Activated CD4-positive, alpha-beta T cell treated with anti-CD3 and anti-CD28 coated beads, Interleukin-2, amount 50 U/mL, for 24 hours (primary cell): ENCODE data around the gene TPCN2.
"Not testable (repeated sequence)": the region's sequence is repeated elsewhere in the genome, so short reads cannot be mapped to it uniquely, and the experiment has no call there.

ENCODE experiments used
- DNase-seq, 2 donors: peaks; one replicate each; pipeline ENCODE4 v3.0.0-alpha.2; 2020; ENCODE audit warnings: low read depth in 1 of 2, low spot score in 1 of 2

Gene TPCN2

GRCh38 chr11:69127884-69128283 lies 79.2 kb downstream of the TPCN2 start:
- DNase-seq, result no peak

GRCh38 chr11:69129053-69129452 lies 80.3 kb downstream of the TPCN2 start:
- no peak for DNase-seq

GRCh38 chr11:69129647-69130046 lies 80.9 kb downstream of the TPCN2 start:
- DNase-seq, result no peak

GRCh38 chr11:69130654-69131053 lies 81.9 kb downstream of the TPCN2 start:
- DNase-seq, result no peak

- no peak for DNase-seq
These were observed 82.4 kb downstream of the TPCN2 start for GRCh38 chr11:69131121-69131566.

- no peak for DNase-seq
These were observed 83.0 kb downstream of the TPCN2 start for GRCh38 chr11:69131644-69132300.

- no peak for DNase-seq
These were observed 83.6 kb downstream of the TPCN2 start for GRCh38 chr11:69132301-69132670.

GRCh38 chr11:69133251-69133650 lies 84.5 kb downstream of the TPCN2 start:
- DNase-seq, result no peak

- not testable (repeated sequence) for DNase-seq
These were observed 85.5 kb downstream of the TPCN2 start for GRCh38 chr11:69134182-69134581.

GRCh38 chr11:69134957-69135356 lies 86.2 kb downstream of the TPCN2 start:
- no peak for DNase-seq

GRCh38 chr11:69135420-69136363 lies 87.0 kb downstream of the TPCN2 start:
- no peak for DNase-seq

- no peak for DNase-seq
These were observed 87.7 kb downstream of the TPCN2 start for GRCh38 chr11:69136471-69136870.

GRCh38 chr11:69137151-69137844 lies 88.6 kb downstream of the TPCN2 start:
- no peak for DNase-seq

GRCh38 chr11:69138265-69138664 lies 89.5 kb downstream of the TPCN2 start:
- DNase-seq, result no peak

GRCh38 chr11:69140161-69140560 lies 91.4 kb downstream of the TPCN2 start:
- DNase-seq, result not testable (repeated sequence)

GRCh38 chr11:69140635-69141034 lies 91.9 kb downstream of the TPCN2 start:
- no peak for DNase-seq

GRCh38 chr11:69141742-69142141 lies 93.0 kb downstream of the TPCN2 start:
- no peak for DNase-seq

- no peak for DNase-seq
These were observed 94.2 kb downstream of the TPCN2 start for GRCh38 chr11:69142895-69143294.

GRCh38 chr11:69144316-69145049 lies 95.8 kb downstream of the TPCN2 start:
- DNase-seq, result no peak

GRCh38 chr11:69145050-69145380 lies 96.3 kb downstream of the TPCN2 start:
- no peak for DNase-seq

GRCh38 chr11:69148377-69148762 lies 99.6 kb downstream of the TPCN2 start:
- no peak for DNase-seq
